Measurements from ENCODE around the gene NBPF1.
"Not testable (repeated sequence)": the region's sequence is repeated elsewhere in the genome, so short reads cannot be mapped to it uniquely, and the experiment has no call there.

The NBPF1 gene

DNA sequence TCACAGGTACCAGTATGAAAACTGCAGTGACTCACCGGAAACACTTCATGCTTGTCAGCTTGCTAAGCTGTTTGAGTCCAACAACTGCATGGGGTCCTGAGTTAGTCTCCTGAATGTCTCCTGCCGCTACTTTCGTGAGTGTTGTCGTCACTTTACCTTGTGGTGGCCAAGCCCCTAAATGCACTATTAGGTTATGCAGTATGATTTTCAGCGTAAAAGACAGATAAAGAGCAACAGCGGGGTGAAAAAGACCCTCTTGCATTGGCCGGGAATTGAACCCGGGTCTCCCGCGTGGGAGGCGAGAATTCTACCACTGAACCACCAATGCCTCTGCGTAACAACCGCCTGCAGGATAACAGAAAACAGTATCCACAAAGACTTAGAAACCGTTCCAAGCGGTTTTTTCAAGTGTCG lies 67.7 kb downstream of the NBPF1 start:
- not testable (repeated sequence) for DNase-seq

DNA sequence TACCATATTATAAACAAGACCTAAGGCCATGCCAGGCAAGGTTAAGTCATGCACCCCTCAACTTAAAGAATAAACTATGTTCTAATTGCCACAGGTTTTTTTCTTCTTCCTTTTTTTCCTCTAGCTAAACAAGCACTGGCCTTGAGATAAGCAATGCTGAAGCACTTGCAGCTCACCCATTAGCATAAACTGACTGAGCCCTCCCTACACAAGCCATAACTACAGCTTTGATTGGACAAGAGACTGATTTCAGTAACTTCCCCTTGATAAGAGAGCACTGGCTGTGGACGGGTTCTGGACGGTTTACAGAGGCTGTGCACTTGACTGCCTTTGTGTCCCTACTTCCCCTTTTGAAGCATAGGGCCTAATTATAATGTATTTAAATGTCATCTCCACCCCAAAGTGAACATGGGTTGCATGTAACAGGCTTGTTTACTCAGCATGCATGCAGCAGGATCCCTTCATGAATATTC lies 72.9 kb downstream of the NBPF1 start:
- not testable (repeated sequence) for DNase-seq

DNA sequence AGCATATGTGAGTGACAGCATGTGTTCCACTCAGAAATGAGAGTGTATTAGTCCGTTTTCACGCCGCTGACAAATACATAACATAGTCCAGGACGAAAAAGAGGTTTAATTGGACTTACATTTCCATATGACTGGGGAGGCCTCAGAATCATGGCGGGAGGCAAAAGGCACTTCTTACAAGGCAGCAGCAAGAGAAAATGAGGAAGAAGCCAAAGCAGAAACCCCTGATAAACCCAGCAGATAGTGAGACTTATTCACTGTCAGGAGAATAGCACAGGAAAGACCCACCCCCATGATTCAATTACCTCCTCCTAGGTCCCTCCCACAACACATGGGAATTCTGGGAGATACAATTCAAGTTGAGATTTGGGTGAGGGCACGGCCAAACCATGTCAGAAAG lies 75.8 kb downstream of the NBPF1 start:
- DNase-seq: not testable (repeated sequence)

DNA sequence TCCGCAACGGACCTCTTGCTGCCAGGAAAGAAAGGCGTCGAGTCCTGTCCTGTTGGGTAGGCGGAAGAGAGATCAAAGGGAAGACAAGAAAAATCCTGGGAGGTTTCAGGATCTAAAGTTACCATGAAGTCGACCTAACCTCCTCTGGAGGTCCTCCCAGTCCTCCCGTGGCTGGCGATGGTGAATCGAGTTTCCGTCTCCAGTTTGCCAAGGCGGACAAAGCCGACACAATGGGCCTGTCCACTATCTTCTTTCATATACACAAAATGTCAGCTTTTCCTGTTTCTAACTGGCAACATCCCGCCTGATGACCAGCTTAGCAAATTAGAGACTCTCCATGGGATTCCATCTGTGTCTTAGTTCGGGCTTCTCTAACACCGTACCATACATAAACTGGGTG lies 76.6 kb downstream of the NBPF1 start:
- not testable (repeated sequence) for DNase-seq

DNA sequence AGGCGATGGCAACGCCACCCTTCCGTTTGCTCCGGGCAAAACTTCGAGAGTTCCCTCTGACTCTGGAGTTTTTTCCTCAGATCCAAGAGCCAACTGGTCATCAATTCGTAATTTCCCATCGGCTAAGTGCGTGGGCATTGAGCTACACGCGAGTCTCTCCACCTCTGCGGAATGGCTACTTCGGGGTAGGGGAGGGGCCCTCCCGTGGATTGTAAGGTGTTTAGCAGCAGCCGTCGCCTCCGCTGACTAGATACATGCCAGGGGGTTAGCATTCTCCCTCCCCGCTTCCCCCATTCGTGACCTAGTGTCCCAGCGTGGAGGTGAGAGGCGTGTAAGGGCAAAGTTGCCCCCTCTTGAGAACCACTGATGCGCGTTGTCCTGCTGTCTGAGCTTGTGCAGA lies 77.5 kb downstream of the NBPF1 start:
- not testable (repeated sequence) for DNase-seq

DNA sequence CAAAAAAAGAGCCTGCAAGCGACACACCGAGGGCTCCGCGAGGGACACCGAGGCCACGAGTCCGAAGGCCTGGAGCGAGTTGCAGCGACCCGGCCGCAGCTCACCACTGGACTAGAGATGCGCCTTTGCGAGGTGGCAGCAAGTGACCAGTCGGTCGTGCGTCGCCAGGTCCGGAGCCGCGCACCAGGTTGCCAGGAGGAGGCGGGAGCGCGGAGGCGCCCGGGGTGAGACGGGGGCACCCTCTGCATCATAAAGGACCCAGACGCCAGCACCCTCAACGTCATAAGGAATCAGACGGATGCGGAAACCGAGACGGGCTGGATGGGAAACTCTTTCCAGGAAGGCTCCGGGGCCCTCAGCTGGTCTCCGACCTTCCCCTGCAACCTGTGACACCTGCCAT lies 77.9 kb downstream of the NBPF1 start:
- not testable (repeated sequence) for DNase-seq

DNA sequence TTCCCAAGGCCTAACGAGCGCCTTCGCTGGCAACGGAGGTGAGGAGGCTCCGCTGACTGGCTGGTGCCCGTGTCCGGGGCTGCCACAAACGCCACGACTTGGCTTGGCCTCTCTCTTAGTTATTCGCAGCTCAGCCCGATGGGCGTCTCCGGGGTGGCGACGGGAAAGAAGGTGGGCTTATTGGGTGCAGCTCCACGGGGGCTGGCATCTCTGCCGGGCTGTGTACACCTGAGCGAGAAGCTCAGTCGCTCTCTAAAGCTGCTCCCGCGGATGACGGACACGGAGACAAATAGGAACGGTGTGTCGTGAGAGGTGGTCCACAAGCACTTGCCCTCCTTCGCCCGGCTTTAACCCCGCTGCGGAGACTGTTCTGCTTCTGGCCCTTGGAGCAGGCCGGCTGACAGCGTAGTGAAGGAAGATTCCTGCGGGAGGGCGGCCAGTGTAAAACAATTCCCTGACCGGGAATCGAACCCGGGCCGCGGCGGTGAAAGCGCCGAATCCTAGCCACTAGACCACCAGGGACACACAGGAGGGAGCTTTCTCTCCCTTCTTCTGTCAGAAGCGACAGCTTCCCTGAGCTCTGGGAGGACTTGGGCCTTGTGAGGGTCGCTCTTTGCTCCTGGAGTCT lies 78.4 kb downstream of the NBPF1 start:
- peak; percentile 67 for DNase-seq

DNA sequence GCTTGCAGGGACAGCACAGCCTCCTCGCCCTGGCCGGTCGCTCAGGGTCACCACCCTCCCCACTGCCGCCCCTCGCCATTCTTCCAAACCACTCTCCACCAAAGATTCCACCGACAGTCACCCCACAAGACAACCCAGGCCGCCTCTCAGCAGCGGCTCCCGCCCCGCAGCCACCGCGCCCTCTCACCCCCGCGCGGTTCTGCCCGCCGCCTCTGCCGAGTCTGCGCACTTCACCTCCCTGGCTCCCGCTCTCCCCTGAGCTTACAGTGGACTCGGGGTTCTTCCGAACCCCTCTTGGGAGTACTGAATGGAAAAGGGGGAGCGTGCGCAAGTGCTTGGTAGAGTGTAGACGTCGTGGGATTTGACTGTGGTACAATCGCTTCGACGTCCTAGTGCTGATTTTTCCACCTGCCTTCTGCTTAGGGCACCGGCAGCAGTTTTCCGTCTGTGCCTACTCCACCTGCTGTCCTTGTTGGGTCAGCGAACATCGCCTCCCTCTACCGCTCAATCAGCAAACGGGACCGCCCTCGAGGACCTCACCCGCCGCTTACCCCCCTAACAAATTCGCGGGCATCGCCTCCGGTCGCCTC lies 79.0 kb downstream of the NBPF1 start:
- DNase-seq: not testable (repeated sequence)

DNA sequence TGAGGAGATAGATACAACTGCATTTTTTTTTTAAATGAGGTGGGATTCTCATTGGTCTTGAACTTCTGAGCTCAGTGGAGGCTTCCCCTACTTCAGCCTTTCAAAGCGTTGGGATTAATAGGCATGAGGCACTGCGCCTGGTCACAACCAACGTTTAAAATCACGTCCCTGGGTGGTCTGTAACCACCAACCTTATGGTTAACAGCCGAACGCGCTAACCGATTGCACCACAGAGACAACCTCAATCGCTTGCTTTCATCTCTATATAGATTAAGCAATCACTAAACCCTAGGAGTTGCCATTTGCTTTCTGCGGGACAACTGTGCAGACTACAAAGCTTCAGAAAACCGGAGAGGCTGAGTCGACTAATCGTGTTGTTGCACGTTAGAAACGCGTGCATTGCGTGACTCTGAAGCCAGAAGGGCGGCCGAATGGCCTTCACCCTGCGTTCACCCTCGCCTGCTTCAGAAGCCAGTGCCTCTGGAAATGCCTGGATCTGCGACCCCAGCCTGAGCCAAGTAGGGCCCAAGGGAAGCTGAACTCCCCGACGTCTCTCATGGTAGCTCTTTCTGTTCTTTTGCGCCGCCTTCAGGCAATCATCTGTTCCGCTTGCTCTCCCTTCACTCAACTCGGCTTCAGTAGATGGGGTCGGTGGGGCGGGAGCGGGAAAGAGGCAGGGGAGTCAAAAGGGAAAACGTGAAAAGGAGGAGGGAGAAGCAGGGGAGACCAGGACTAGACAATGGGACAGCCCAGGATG lies 81.0 kb downstream of the NBPF1 start:
- DNase-seq: not testable (repeated sequence)

DNA sequence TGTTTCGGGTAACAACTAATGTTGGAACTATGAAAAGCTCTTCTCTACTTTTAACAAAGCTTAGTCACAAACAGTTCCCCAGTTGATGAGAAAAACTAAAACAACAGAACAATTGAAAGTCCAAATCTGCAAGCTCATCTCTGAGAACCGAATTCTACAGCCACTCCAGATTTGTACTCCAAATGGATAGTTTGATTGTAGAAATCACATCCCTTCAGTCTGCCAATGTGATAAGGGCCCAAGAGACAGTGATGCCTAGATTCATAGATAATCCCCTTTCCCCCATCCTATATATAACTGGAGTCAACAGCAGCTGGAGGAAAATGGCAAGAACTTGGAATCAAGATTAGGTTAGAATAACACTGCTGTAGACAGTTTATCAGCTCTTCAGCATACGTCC lies 85.0 kb downstream of the NBPF1 start:
- not testable (repeated sequence) for DNase-seq

DNA sequence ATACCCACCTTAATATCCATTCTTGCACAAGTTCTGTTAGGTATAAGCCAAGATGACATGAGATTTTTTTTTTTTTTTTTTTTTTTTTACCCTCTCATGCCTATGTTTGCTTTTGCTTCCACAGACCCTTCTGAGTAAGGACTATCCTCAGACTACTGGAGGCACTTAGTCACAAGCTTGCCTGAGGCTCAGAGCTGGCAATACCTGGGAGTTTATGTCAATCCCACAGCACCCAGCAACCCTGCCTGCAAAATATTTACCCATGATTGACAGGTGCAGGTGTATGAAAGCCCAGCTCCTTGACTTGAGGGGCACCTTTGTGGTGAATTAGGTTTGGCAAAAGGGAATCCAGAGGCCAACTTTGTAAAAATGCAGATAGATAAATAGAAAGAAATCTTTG lies 87.6 kb downstream of the NBPF1 start:
- DNase-seq: not testable (repeated sequence)

DNA sequence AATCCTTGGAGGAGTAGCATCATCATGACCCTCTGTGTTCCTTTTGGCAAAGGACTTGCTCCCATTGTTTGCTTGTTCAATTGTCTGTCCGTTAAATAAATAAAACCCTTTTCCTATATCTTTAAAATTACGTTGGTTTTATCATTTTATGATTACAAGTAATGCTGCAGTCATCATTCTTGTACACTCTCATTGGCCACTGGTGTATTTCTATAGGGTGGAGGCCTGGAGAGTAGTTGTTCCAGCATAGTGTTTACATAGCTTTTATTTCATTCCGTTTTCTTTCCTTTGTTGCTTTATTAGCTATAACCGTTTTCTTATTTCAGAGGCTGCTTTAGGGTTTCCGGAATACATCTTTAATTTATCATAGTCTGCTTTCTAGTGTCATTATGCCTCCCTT lies 91.7 kb downstream of the NBPF1 start:
- not testable (repeated sequence) for DNase-seq

DNA sequence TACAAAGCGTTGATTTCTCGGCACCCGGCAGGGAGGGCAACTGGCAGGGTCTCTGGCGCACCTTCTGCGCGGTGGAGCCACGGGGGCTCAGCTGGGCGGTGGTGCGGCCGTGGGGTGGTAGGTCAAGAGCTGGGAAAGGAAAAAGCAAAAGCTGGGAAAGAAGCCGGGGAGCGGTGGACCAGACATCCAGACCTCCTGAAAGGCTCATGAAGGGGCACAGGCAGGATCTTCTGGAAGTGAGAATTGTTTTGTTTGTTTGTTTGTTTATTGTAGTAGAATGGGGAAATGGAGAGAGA lies 92.1 kb downstream of the NBPF1 start:
- DNase-seq: no peak

DNA sequence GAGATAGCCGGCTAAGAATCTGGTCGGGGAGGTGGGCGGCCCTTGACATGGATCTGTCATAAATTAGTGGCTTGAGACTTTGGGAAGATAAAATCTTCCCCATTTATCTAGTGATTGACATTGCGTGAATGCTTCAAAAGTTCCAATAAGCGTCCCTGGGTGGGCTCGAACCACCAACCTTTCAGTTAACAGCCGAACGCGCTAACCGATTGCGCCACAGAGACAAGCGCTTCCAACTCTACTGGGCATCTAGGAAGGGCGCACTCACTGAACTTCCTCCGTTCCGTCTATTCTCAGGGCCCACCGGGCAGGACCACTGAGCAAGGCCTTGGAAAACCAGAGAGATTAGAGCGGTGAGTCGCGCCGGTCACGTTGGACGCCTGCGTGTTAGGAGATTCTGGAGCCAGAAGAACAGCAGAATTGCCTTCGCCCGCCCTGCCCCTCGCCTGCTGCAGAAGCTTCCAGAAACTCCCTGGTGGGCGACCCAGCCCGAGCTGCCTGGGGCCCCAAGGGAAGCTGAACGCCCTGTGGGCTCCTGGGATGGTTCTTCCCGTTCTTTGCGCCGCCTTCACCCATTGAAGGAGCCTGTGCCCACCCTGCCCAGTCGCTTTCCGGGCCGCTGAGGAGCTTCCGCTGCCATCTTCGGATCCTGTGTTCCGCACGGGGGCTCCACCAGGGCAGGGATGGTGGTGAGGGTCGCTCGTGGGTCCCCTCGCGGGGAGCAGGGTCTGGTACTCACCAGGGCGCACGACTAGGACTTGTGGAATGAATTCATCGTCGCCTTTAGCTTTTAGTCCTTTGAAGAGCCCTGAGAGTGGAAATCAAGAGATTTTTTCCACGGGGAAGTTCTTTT lies 92.7 kb downstream of the NBPF1 start:
- not testable (repeated sequence) for DNase-seq

DNA sequence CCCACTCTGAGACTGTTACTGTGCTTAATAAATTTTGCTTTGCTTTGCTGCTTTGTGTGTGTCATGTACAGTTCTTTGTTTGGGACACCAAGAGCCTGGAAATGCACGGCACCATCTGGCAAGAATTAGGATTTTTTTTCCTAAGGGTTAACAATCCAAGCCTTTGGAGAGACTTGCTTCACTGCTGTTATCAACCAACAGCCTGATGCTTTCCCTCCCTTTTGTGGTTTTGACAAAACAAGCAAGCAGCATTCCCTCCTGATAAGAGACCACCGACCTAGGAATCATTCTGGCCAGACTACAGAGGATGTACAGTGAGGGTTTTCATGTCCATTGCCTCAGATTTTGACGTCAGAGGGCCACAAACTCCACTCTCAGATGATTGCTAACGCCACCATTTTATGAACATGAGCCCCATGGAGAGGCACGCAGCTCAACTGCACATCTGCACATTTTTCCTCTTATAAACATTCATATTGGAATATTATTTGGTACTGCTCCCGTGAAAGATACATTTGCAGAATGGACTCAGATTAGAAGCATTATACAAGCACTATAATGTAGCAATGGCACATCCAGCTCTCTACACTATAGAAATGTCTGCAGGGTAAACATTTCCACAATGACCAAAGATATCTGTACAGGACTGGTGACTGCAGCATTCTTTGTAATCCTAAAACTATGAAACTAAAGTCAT lies 94.0 kb downstream of the NBPF1 start:
- not testable (repeated sequence) for DNase-seq

DNA sequence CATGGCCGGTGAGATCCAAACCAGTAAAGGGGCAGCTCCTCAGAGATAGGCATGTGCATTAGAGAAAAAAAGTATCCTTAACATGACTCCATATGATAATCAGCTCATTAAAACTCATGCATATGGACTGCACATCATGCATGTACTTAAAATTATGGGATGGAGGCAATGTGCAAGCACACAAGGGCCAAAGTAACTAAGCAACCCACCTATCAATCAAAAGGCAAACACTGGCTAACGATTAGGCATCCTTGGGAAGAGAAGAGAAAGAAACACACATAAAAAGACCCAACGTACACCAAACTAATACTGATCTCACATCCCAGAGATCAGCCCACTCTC lies 94.5 kb downstream of the NBPF1 start:
- not testable (repeated sequence) for DNase-seq

DNA sequence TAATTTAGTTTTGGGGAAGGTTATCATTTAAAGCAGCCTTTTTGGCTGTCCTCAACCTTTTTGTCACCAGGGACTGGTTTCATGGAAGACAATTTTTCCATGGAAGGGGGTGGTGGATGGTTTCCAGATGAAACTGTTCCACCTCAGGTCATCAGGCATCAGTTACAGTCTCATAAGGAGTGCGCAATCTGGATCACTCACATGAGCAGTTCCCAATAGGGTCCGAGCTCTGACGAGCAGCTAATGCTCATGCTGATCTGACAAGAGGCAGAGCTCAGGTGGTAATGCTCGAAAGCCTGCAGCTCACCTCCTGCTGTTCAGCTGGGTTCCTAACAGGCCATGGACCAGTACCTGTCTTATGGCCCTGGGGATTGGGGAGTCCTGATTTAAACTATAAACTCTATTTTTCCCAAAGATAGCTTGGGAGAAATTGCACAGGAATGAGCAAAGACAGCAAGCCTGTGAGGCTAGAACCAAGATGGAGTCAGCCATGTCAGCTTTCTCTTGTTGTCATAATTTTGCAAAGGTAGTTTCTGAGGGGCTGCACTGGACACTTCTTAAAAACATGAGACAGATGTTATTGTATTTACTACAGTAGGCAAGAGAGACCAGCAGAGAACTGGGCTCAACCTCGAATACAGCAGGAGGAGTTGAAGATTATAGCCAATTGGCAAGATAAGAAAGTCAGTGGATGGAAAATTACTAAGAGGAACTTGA lies 96.5 kb downstream of the NBPF1 start:
- not testable (repeated sequence) for DNase-seq

DNA sequence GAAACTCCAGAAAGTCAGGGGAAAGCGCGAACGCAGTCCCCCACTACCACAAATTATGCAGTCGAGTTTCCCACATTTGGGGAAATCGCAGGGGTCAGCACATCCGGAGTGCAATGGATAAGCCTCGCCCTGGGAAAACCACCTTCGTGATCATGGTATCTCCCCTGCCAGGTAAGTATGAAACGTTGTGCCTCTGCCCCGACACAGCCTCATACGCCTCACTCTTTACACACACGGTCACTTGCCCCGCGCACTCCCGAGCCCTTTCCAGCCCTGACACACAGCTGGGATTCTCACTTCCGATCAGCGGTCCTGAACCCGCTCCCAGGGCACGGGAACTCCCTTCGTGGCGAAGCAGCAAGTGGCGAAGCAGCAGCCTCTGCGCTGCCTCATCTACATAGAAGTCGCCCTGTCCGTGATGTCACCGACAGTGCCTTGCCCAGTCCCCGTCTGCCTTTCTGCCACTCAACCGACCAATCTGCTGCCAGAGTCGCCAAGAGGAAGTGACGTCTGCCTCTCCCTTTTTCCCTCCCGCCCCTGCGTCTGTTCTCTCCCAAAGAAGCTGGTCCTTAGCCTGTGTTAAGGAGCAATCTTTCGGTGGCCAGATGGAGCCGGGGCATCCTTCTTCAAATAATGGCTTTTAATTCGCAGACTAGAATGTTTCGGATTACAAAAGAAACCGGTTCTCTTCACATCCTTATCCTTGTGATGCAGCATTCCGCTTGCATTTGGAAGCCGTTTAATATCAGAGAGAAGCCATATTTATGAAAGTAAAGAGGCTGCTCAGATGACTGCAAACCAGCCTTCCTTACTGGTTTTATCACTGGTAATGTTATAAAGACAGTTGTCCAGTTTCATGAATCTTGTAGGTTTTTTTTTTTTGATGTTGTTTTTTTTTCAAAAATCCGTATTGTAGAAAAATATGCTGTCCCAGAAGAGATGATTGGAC lies 99.0 kb downstream of the NBPF1 start, which contains the start of gene RNU1-1:
Gene RNU1-1 (minus strand): TSS at position 179 of the 949 bp plus-strand sequence.
- peak; percentile 75 for DNase-seq

DNA sequence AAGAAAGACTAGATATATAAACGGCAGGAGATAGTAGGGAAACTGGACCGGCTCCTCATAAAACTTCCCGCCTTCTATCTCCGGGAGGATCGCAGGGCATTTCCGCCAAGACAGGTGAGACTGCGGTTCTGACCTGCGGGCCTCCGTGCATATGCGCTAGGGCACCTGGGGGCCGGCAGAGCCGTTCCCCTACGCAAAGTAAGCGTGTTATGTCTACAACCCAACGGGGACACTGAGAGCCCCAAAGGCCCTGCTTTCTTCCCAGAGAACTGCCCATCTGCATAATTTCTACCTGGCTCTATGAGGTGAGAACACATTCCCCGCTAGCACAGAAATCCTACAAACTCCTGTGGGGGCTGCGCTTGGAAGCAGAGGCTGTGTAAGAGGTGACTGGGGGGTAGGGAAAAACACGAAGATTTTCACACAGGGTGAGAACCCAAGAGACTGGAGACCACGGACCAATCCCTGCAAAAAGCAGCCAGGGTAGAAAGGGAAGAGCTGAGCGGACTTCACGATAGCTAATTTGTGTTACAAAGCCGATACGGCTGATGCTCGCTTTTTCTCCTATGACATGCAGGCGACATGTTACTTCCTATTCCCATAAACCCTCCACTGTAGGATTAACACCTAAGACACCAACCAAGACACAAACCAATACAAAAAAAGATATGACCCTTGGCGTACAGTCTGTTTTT lies 99.8 kb downstream of the NBPF1 start:
- DNase-seq: peak; percentile 98

Data from fibroblast of skin of abdomen (primary cell).